Panc1 (cell line): ENCODE results near the gene TTC29. TPM values are rescaled to one million over a fixed set of nuclear protein-coding genes. Genes with fewer than 3 reads are reported as not detected.

ENCODE experiments used
- ATAC-seq: fragments of 200-7000 bp; cut with Tn5 transposase; 2 replicates; pipeline ENCODE4 v1.9.1; 2020; ENCODE audit warnings: mild to moderate bottlenecking, moderate library complexity
- BruUV-seq: library from RNA; stranded (reverse); fragments of 400-500 nt; replicated peaks from 2 replicates; lab custom pipeline; 2021; lab: Mats Ljungman, UMichigan
- CTCF ChIA-PET: fragments of 300-600 bp; sonication (Branson Sonifier 250); formaldehyde crosslinking; loops from one replicate; lab custom pipeline; 2022; ENCODE audit warnings: antibody characterized with exemption; lab: Charles Lee
- POLR2A ChIA-PET: fragments of 300-600 bp; sonication (Branson Sonifier 250); formaldehyde crosslinking; loops from one replicate; lab custom pipeline; 2022; ENCODE audit warnings: antibody characterized with exemption; lab: Charles Lee
- DNase-seq: peaks from one replicate; pipeline ENCODE4 v3.0.0-alpha.2; 2010; ENCODE audit warnings: low read depth, low spot score
- H3K27ac ChIP-seq: 2 replicates; pipeline ENCODE4 v1.5.1; 2011; ENCODE audit warnings: mild to moderate bottlenecking, low read length, inconsistent platforms
- H3K27me3 ChIP-seq: fragments of 200-500 bp; sonication (Bioruptor generic); 2 replicates; pipeline ENCODE4 v1.6.0; 2014; ENCODE audit warnings: low read length, inconsistent platforms; ENCODE audit not compliant: control insufficient read depth, insufficient read depth
- H3K36me3 ChIP-seq: fragments of 200-500 bp; sonication (Bioruptor generic); 2 replicates; pipeline ENCODE4 v1.5.1; 2014; ENCODE audit warnings: inconsistent platforms, mild to moderate bottlenecking, low read length, moderate library complexity; ENCODE audit not compliant: control insufficient read depth, insufficient read depth
- H3K4me1 ChIP-seq: 2 replicates; pipeline ENCODE4 v1.5.1; 2011; ENCODE audit warnings: inconsistent platforms, mild to moderate bottlenecking, low read length, moderate library complexity; ENCODE audit not compliant: control insufficient read depth, insufficient read depth
- H3K4me3 ChIP-seq, 2 experiments: 2 replicates each; pipeline ENCODE4 v1.5.1; 2011 to 2012; ENCODE audit warnings: low read depth in 2 of 2, low read length in 2 of 2, mild to moderate bottlenecking in 2 of 2, inconsistent platforms in 1 of 2, moderate library complexity in 1 of 2
- H3K9me3 ChIP-seq: fragments of 200-500 bp; sonication (Bioruptor generic); 2 replicates; pipeline ENCODE4 v1.5.1; 2014; ENCODE audit warnings: low read depth, mild to moderate bottlenecking, inconsistent platforms, low read length, moderate library complexity; ENCODE audit not compliant: control insufficient read depth, insufficient read depth
- POLR2AphosphoS5 ChIP-seq: IDR thresholded peaks from 2 replicates; pipeline ENCODE4 v1.6.1; 2012; ENCODE audit warnings: mild to moderate bottlenecking, low read depth, low read length, moderate library complexity
- SIN3A ChIP-seq: IDR thresholded peaks from 2 replicates; pipeline ENCODE4 v1.6.1; 2012; ENCODE audit warnings: low read depth, mild to moderate bottlenecking, low read length, moderate library complexity, borderline replicate concordance; ENCODE audit not compliant: insufficient read depth
- TCF7L2 ChIP-seq: IDR thresholded peaks from 2 replicates; pipeline ENCODE4 v1.6.1; 2011; ENCODE audit warnings: mild to moderate bottlenecking, low read depth, low read length, inconsistent platforms
- in situ Hi-C: cut with HindIII; loops from 2 replicates; pipeline ENCODE4 v1.10.0; 2016; ENCODE audit warnings: low sequenced_read_pairs, low pct_unique_long_range_greater_than_20kb
- intact Hi-C: fragments of 100-400 bp; cut with micrococcal nuclease; formaldehyde crosslinking; loops from one replicate; pipeline ENCODE4 v1.10.0; 2022; ENCODE audit not compliant: unreplicated experiment
- total RNA-seq: library from RNA; stranded (reverse); gene quantifications from one replicate; pipeline ENCODE4 v1.2.1, GENCODE V29; 2021; ENCODE audit not compliant: unreplicated experiment
- TF ChIP-seq, protein P1 (sequence below): fragments of 450-650 bp; IDR thresholded peaks from 2 replicates; pipeline ENCODE4 v1.5.1; 2017; ENCODE audit warnings: mild to moderate bottlenecking
- TF ChIP-seq, protein P2 (sequence below), 2 experiments: IDR thresholded peaks; 2 replicates each; pipeline ENCODE4 v1.6.1; 2011 to 2012; ENCODE audit warnings: low read depth in 2 of 2, control low read depth in 1 of 2, low read length in 1 of 2, mild to moderate bottlenecking in 1 of 2, moderate library complexity in 1 of 2; ENCODE audit not compliant: insufficient read depth in 1 of 2

The TTC29 gene
- total RNA-seq, 1 experiment from 2014 or later: not detected

DNA sequence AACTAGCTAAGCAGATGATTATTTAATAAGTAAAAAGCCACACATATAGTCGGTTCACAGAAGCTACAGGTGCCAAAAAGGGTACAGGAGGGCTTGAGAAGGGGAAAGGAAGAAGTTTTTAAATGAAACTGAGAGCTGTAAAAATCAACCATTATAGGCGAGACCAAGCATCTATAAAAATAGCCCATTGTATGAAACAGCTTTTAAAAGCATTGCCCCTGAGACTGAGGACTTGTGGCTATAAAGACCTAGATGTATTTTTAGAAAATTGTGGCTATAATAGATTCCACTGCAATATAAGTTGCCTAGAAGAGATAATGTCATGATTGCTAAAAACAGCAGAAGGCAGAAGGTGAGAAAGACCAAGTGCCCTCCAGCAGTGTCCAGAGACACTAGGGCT is 15.0 kb upstream of the TTC29 start:
- no peaks in the 10 kb centered on the region for H3K36me3 ChIP-seq
- in situ Hi-C loops: no loop called here
- no peaks in the 10 kb centered on the region for H3K4me1 ChIP-seq
- no peak overlapping the region for H3K27ac ChIP-seq
- CTCF ChIA-PET: no interaction called here
- DNase-seq: no peak
- intact Hi-C loops: no loop called here
- POLR2A ChIA-PET: no interaction called here
- BruUV-seq: no TSS peak
- no peak overlapping the region for H3K4me3 ChIP-seq
- no peaks in the 10 kb centered on the region for H3K9me3 ChIP-seq
- TF ChIP-seq, protein P1, sequence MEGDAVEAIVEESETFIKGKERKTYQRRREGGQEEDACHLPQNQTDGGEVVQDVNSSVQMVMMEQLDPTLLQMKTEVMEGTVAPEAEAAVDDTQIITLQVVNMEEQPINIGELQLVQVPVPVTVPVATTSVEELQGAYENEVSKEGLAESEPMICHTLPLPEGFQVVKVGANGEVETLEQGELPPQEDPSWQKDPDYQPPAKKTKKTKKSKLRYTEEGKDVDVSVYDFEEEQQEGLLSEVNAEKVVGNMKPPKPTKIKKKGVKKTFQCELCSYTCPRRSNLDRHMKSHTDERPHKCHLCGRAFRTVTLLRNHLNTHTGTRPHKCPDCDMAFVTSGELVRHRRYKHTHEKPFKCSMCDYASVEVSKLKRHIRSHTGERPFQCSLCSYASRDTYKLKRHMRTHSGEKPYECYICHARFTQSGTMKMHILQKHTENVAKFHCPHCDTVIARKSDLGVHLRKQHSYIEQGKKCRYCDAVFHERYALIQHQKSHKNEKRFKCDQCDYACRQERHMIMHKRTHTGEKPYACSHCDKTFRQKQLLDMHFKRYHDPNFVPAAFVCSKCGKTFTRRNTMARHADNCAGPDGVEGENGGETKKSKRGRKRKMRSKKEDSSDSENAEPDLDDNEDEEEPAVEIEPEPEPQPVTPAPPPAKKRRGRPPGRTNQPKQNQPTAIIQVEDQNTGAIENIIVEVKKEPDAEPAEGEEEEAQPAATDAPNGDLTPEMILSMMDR: no peak
- TF ChIP-seq, protein P2, sequence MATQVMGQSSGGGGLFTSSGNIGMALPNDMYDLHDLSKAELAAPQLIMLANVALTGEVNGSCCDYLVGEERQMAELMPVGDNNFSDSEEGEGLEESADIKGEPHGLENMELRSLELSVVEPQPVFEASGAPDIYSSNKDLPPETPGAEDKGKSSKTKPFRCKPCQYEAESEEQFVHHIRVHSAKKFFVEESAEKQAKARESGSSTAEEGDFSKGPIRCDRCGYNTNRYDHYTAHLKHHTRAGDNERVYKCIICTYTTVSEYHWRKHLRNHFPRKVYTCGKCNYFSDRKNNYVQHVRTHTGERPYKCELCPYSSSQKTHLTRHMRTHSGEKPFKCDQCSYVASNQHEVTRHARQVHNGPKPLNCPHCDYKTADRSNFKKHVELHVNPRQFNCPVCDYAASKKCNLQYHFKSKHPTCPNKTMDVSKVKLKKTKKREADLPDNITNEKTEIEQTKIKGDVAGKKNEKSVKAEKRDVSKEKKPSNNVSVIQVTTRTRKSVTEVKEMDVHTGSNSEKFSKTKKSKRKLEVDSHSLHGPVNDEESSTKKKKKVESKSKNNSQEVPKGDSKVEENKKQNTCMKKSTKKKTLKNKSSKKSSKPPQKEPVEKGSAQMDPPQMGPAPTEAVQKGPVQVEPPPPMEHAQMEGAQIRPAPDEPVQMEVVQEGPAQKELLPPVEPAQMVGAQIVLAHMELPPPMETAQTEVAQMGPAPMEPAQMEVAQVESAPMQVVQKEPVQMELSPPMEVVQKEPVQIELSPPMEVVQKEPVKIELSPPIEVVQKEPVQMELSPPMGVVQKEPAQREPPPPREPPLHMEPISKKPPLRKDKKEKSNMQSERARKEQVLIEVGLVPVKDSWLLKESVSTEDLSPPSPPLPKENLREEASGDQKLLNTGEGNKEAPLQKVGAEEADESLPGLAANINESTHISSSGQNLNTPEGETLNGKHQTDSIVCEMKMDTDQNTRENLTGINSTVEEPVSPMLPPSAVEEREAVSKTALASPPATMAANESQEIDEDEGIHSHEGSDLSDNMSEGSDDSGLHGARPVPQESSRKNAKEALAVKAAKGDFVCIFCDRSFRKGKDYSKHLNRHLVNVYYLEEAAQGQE (IDR thresholded peaks at IDR 0.05; ENCODE audit: insufficient read depth in 1 of 2, low read depth in 2 of 2, low read length in 1 of 2): no peak
- TF ChIP-seq POLR2AphosphoS5 (no peak), SIN3A (no peak), TCF7L2 (no peak)
- no peak for ATAC-seq
- H3K27me3 ChIP-seq: no peaks in the 10 kb centered on the region

DNA sequence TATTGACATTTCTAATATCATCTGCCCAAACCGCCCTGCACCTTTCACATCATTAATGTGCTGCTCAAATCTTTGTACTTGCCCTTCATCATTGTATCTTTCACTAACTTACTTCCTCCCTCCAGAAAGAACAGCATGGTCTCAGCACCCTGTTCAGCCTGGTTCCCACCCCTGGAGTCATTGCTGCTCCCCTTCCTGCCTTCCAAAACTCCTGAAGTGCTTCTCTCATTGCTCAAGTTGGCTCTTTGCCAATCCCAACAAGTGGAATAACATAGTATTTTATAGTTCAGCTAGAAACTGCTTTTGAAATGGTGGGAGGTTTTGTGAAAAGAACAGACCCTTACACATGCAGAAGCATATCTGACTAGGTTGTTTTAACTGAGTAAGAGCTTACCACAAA is 14.0 kb upstream of the TTC29 start:
- no peaks in the 10 kb centered on the region for H3K27me3 ChIP-seq
- H3K4me3 ChIP-seq: no peak overlapping the region
- POLR2A ChIA-PET: no interaction called here
- no peaks in the 10 kb centered on the region for H3K9me3 ChIP-seq
- BruUV-seq: no TSS peak
- in situ Hi-C loops (no loop called here), intact Hi-C loops (no loop called here)
- ATAC-seq: no peak
- H3K4me1 ChIP-seq: no peaks in the 10 kb centered on the region
- TF ChIP-seq TCF7L2: no peak
- TF ChIP-seq POLR2AphosphoS5: no peak
- TF ChIP-seq, protein P2 (IDR thresholded peaks at IDR 0.05; ENCODE audit: insufficient read depth in 1 of 2, low read depth in 2 of 2, low read length in 1 of 2): no peak
- no peak for TF ChIP-seq SIN3A
- TF ChIP-seq, protein P1: no peak
- H3K27ac ChIP-seq: no peak overlapping the region
- no peak for DNase-seq
- no peaks in the 10 kb centered on the region for H3K36me3 ChIP-seq
- CTCF ChIA-PET: interaction anchor here (0.6 kb wide), 1 partner anchor 422 kb away, joined by 3 read pairs; no protein-coding TSS in a partner anchor
